Measurements from ENCODE around the gene UBTD1.

DNA sequence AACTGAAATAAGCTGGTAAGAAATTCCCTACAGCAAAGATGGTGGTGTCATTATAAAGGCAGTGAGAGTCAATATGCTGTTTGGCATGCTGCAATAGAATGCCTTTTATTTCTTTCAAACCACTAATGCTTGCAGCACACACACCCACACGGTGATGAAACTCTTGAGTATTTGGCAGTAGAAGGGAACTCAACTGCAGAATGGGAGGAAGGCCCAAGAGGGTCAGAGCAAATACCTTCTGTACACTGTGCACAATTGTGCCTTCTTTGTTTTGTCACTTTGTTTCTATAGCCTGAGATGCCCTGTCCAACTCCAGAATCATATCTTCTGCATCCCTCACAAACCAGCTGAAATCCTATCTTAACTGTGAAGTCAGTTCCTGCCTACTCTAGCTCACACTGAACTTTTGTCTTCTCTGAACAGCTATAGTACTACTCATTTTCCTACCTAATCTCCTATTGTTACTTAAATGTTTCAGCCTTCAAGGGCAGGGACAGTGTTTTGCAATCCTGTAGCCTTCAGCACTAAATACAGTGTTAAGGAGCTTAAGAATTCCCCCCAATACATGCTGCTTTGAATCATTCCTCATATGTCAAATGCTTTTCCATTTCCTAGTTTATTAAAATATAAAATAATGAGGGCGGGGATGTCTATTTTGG lies 22.7 kb upstream of the UBTD1 start:
- TF ChIP-seq POLR2A (IDR thresholded peaks at IDR 0.05) (no peak), POLR2AphosphoS5 (IDR thresholded peaks at IDR 0.05) (no peak)
